ENCODE data around the gene R3HDML. TPM values are rescaled to one million over a fixed set of nuclear protein-coding genes. Genes with fewer than 3 reads are reported as not detected.
A peak's percentile ranks its signal among the peaks of the same experiment; 100 is the strongest.

Gene R3HDML
- total and polyA plus RNA-seq, 2 of the 13 experiments (the other 11 are each of a cell fraction or from before 2014, with no cell fraction given), result not detected

- TF ChIP-seq KIAA2018 (CRISPR knock-in tag; IDR thresholded peaks at IDR 0.05; ENCODE audit: borderline replicate concordance), result no peak
- no peak; the same call in 1 of the 2 replicates for TF ChIP-seq ZNF784 (CRISPR knock-in tag; IDR thresholded peaks at IDR 0.05; ENCODE audit: borderline replicate concordance)
- TF ChIP-seq IRX3 (CRISPR knock-in tag; IDR thresholded peaks at IDR 0.05; ENCODE audit: borderline replicate concordance, low read depth), result no peak
- no peak for TF ChIP-seq HNF1B (CRISPR knock-in tag; IDR thresholded peaks at IDR 0.05)
- TF ChIP-seq ZNF382 (CRISPR knock-in tag; IDR thresholded peaks at IDR 0.05; ENCODE audit: borderline replicate concordance), result no peak
- TF ChIP-seq NCOA2 (CRISPR knock-in tag; IDR thresholded peaks at IDR 0.05), result no peak
- TF ChIP-seq ISX (CRISPR knock-in tag; conservative IDR thresholded peaks at IDR 0.05), result no peak
- TF ChIP-seq ZNF138 (CRISPR knock-in tag; IDR thresholded peaks at IDR 0.05; ENCODE audit: low read depth), result no peak
- TF ChIP-seq NRL (CRISPR knock-in tag; IDR thresholded peaks at IDR 0.05; ENCODE audit: borderline replicate concordance), result 0 out of 2 replicates have a peak, but pooled peaks have one; percentile 6
- TF ChIP-seq ZNF580 (CRISPR knock-in tag; IDR thresholded peaks at IDR 0.05; ENCODE audit: borderline replicate concordance, low read depth), result no peak
- no peak for TF ChIP-seq NFE2L1 (CRISPR knock-in tag; IDR thresholded peaks at IDR 0.05; ENCODE audit: borderline replicate concordance)
- TF ChIP-seq SALL2 (CRISPR knock-in tag; IDR thresholded peaks at IDR 0.05), result 0 out of 2 replicates have a peak, but pooled peaks have one; percentile 5
- no peak for TF ChIP-seq IRF9 (CRISPR knock-in tag; IDR thresholded peaks at IDR 0.05; ENCODE audit: borderline replicate concordance)
- TF ChIP-seq ASH2L (IDR thresholded peaks at IDR 0.05; ENCODE audit: insufficient read length, low read depth, low read length), result no peak
- TF ChIP-seq MXD4 (CRISPR knock-in tag; IDR thresholded peaks at IDR 0.05), result no peak
These were observed 57.0 kb downstream of the R3HDML start (continued) for GRCh38 chr20:44393608-44394451.

All from HepG2 (cell line).